Measurements from ENCODE around the gene SHC1.

DNA sequence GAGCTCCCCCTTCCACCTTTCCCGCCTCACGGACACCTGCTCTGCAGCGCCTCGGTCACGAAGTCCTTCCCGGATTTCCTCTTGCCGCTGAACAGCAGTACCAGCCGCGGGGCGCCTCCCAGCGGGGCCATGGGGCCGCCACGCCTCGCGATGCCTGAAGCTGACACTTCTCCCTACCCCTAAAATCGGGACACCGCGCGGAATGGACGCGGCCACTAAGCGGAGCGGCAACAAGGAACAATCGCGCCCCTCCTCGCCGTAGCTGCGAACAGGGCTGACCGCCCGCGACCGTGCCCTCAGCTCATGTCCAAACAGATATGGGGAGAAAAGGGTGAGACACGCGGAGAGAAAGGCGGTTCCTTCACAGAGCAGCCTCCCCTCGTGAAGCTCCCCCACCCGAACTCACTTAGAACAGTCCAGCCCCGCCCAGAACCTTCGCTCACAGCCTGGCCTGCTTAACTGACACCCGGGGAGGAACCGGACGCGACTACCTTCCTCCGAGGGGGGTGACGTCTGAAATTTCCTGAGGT is 33.9 kb downstream of the SHC1 start, which contains the start of gene PMVK:
- TF ChIP-seq, protein P1, sequence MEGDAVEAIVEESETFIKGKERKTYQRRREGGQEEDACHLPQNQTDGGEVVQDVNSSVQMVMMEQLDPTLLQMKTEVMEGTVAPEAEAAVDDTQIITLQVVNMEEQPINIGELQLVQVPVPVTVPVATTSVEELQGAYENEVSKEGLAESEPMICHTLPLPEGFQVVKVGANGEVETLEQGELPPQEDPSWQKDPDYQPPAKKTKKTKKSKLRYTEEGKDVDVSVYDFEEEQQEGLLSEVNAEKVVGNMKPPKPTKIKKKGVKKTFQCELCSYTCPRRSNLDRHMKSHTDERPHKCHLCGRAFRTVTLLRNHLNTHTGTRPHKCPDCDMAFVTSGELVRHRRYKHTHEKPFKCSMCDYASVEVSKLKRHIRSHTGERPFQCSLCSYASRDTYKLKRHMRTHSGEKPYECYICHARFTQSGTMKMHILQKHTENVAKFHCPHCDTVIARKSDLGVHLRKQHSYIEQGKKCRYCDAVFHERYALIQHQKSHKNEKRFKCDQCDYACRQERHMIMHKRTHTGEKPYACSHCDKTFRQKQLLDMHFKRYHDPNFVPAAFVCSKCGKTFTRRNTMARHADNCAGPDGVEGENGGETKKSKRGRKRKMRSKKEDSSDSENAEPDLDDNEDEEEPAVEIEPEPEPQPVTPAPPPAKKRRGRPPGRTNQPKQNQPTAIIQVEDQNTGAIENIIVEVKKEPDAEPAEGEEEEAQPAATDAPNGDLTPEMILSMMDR (IDR thresholded peaks at IDR 0.05), result peak; percentile 40
- TF ChIP-seq EZH2 (IDR thresholded peaks at IDR 0.05; ENCODE audit: borderline replicate concordance, insufficient read depth, low read depth, low read length, poor library complexity, severe bottlenecking), result no peak

Data from B cell (primary cell).